GM18868 (cell line): ENCODE results near the gene GNB1.

Experiments used
- ATAC-seq: cut with Tn5 transposase; IDR thresholded peaks from one replicate; pipeline ENCODE4 v1.9.1; 2021; ENCODE audit warnings: mild to moderate bottlenecking, moderate library complexity; ENCODE audit not compliant: unreplicated experiment

GNB1 gene

DNA sequence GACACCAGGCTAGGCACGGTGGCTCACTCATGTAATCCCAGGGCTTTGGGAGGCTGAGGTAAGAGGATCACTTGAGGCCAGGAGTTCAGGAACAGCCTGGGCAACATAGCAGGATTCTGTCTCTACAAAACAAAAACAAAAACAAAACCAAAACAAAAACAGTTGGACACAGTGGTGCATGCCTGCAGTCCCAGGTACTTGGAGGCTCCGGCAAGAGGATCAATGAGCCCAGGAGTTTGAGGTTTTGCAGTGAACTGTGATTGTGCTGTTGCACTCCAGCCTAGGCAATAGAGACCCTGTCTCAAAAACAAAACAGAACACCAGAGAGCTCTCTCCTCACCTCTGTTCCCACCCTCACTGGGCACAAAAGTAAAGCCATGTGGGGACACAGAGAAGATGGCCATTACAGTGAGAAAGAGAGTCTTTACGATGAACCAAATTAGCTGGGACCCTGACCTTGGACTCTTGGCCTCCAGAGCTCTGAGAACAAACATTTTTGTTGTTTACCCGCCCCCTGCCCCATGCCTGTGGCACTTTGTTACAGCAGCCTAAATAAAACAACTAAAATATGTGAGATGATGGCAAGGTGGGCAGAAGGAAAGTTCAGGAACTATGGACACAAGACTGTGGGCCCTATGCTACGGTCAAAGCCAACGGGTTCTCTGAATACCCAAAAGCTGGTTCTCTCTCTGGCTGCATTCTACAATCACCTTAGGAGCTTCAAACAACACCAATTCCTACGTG lies 122.5 kb downstream of the GNB1 start:
- ATAC-seq = no peak

DNA sequence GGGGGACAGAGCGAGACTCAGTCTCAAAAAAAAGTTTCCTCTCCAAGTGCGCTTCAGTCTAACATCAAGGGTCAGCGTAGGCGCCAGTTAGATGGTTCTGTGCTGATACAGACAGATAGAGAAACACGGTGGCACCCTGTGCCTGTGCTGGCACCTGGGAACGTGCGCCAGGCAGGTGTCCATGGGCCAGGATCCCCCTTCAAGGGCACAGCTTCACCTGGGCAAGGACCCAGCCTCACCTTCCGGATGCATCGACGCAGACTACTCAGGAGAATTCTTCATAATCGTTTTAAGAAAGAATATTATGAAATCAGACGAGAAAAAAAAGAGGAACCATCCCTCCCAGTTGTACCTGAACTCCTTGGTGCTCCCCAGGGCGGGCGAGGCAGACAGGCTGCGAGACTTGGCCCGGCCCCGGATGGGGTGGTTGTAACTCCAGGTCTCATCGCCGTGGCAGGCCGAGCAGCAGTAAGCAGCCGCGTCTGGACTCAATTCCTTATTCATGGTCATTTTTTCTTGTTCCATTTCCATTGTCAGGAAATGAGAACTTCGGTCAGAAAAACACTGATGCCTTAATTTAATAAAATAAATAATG lies 125.9 kb downstream of the GNB1 start:
- ATAC-seq = no peak

GRCh38 chr1:1763657-1764621 lies 126.9 kb downstream of the GNB1 start:
- no peak for ATAC-seq

DNA sequence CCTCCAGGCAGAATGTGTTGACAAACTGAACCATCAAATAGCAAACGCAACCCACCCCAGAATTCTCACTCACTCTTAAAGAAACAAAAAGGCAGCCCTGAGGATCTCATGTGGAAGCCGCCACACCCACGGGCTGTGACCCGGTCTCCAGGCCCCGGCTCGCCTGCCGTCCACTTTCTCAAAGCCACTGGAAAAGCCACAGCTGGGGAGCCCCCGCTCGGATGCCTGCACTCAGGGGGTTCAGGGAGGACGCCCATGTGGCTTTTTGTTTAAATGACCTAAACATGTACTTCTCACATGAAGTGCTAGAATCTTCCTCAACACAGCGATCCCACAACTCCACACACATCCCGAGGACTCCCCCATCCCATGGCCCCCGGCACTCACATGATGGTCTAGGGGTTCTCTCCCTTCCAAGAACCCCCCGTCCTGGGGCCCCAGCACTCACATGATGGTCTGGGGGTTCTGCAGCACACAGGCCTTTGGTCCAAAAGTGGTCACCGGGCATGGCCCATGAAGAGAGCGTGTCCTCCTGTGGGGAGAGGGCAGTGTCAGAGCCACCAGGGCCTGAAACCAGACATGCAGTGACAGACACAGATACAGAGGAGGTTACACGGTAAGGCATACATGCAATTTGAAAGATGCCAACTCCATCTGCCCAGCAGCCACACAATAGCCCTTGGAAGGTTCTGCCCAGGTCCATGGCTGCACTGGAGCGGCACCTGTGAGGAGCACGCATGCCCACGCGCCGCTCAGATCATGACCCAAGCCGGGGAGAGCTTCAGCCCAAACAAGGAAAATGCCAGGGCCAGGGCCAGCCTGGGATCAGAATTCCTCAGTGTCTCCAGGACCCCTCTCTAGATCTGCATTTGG lies 129.1 kb downstream of the GNB1 start:
- ATAC-seq = no peak

DNA sequence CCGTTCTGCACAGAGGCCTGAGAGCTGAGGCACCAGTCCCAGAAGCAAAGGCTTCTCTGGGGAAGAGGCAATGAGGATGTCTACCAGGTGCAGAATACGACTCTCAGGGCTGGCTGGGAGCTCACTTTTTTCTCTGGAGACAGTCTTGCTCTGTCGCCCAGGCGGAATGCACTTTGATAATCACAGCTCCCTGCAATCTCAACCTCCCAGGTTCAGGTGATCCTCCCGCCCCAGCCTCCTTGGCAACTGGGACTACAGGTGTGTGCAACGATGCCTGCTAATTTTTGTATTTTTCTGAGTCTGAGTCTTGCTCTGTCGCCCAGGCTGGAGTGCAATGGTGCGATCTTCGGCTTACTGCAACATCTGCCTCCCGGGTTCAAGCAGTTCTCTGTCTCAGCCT lies 130.2 kb downstream of the GNB1 start:
- ATAC-seq = no peak

GRCh38 chr1:1760345-1760650 lies 130.6 kb downstream of the GNB1 start:
- no peak for ATAC-seq

DNA sequence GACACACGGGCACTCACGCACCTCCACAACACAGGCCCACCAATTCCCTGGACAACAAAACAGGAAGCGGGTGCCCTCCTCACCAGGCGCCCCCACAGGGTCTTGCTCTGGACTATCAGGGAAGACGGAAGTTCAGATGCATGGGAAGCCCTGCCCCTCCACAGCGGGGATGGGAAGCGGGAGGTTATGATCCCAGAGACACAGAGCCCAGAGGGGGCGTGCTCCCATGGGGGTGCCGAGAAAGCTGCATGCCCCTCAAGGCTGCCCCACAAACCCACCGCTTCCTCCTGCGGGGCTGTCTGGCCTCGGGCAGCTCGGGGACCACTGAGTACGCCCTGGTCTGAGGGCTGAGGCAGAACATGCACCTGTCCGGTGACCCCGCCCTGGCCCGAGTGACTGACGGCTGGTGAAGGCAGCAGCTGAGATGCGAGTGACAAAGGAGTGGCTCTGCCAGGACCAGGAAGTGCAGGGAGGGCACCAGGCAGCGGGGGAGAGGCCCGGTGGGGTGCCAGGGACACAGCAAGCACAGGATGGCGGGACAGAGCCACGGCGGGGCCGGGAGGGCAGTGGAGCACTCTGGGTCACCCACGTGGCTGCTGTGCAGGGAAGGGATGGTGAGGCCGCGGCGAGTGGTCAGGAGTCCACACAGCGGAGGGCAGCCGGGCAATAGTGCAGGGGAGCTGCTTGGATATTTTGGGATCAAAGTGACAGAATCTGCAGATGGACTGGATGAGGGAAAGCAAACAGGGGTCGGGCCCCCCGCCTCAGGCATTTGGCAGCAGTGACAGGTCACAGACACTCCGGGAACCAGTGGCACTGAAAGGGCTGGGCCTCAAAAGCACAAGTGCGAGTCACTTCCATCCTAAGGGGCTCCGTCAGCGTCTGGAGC lies 131.2 kb downstream of the GNB1 start:
- no peak for ATAC-seq

GRCh38 chr1:1758692-1759455 lies 132.0 kb downstream of the GNB1 start:
- ATAC-seq = no peak

DNA sequence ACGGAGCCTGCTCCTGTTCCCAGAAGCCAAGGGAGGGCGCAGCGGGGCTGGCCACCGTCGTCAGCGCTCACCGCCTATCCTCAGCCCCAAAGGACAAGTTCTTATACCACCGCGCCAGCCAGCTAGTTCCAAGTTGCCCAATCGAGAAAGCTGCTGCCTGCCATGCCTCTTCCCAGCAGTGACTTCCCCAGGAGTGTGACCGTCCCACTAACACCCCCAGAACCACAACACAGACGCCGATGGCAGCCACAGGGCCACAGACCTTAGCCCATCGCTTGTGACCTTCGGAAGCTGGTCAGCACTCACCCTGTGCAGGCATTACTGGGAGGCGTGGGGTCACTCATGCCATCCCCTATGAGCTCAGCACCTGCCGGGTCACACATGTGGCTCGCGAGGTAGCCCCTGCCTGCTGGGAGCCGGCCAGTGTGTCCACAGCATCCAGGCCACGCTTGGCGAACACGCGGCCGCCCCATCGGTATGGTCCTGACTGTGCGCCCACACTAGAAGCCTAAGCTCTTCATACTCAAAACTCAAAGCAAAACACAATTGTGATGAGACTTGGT lies 132.7 kb downstream of the GNB1 start:
- no peak for ATAC-seq

DNA sequence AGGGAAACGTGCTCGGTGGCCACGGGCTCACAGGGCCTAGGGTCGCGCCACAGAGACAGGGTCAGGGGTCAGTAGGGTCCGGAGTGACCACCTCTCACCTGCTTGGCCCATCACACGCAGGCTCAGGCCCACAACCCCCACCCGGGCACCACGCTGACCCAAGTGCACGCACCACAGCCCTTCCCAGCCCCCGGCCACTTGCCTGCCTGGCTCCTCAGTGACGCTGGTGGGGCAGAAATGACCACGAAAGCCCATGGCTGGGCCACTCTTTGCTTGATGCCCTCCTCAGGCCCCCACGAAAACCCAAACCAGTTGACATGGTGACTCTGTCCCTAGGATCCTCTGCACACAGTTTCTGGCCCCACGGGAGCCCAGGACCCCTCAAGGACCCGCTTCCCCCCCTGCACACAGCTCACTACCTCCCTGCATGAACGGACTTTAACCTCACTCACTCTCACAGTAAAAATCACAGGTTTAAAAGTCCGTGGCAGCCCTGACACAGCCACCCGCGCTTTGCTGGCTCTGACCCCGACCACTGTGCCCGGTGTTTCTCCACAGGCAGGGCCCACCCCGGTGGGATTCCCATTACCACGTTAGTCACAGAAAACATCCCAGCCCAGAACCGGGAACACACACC lies 133.3 kb downstream of the GNB1 start:
- ATAC-seq = no peak

DNA sequence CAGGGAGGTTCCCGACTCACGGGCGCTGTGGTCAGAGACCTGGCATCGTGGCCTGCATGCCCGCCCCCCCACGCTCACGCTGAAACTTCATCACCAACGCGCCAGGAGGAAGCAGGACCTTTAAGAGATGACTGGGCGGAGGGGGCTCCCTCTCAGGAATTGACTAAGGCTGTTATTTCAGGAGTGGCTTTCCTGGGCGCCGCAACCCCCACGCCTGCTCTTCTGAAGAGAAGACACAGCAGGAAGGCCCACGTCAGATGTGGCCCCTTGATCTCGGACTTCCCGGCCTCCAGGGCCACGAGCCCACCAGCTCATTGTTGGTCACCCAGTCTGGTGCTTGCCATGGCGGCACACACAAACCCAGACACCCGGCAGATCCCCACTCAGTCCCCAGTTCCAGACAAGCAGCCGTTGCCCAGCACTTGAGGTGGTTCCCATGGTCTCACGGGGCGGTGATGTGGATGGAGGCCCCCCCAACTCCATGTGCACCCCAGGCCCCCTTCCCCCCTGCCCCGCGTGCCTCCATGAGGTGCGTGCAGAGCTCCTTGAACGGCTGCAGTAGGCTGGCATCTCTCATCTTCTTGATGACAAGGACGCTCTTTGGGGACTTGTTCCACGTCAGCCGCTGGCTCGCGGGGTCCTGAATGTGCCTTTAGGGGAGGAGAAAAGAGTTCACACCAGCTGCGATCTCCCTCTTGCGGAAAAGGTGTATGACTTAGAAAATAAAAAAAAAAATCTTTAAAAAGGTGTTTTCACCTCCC lies 134.0 kb downstream of the GNB1 start:
- ATAC-seq = no peak

DNA sequence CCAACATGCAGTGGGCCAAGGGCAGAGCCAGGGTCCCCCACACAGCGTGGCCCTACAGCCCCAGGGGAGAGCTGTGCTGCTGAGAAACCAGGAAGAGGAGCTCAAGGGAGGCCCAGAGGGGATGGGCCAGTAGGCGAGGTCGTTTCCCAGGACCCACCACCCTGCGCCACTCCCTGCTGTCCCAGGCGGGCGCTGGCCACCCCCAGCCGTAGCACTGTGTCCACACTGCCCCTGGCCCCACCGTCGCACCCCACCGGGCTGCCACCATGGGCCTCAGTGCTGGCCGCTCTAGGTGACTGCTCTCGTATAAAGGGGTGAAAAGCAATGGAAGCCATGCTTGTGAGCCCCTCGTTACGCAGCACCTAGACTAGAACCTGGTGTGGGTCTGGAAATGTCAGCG lies 135.0 kb downstream of the GNB1 start:
- no peak for ATAC-seq

DNA sequence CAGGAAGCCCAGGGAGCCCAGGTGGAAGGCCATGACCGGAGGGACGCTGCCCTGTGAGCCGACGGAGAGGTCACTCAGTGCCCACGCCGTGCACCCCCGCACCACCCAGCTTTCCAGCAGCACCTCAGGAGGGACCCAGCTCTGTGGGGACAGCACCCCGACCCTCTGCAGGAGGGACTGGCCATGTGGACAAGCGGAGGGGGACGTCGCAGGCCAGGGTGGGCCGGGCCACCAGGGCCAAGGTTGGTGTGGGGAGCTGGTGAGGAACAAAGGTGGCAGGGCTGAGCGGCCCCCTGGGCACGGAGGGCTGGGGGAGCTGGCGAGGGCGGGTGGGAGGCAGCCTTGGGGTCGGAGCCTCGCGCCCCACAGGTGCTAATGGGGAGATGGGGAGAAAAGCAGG lies 135.5 kb downstream of the GNB1 start:
- ATAC-seq = no peak

DNA sequence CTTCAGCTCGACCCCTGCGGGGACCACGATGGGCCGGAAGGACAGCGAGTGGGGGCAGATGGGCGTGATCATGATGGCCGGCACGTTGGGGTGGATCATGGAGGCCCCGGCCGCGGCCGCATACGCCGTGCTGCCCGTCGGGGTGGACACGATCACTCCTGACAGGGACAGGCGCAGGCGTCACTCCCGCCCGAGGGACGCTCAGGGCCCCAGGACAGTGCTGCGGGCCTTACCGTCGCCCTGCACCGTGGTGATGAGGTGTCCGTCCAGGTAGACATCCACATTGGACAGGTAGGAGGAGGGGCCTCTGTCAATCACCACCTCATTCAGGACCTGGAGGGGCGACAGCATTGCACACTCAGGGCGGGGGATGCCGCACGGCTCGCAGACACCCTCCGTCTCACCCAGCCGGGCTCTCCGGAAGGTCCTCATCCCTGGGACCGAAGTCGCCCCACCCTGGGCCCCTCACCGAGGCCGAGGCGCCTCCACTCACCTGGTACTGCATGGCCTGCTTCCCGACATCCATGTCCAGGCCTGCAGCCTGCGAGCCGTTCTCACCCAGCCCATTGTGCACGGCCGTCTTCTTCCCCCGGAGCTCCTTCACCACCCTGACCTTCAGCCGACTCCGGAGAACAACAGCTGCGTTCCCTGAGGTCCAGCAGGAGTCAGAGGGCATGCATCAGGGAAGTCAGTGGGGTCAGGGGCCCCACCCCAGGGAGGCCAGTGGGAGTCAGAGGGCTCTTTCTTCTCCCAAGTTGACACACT lies 136.7 kb downstream of the GNB1 start:
- no peak for ATAC-seq

DNA sequence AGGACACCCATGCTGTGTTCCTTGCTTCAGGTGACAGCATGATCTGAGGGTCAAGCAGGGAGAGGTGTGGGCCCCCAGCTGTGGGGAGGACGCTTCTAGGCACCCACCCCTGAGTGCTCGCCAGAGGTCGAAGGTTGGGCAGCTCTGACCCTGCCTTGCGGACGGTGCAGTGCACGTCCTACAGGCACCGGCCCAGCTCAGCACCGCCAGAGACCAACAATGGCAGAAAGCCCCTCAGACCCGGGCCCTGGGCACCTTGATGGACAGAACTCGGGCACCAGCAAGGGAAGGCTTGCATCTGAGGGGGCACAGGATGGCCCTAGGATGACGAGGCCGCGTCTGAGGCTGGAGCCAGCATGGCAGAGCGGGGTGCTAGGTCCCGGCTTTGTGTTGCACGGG lies 137.3 kb downstream of the GNB1 start:
- no peak for ATAC-seq

DNA sequence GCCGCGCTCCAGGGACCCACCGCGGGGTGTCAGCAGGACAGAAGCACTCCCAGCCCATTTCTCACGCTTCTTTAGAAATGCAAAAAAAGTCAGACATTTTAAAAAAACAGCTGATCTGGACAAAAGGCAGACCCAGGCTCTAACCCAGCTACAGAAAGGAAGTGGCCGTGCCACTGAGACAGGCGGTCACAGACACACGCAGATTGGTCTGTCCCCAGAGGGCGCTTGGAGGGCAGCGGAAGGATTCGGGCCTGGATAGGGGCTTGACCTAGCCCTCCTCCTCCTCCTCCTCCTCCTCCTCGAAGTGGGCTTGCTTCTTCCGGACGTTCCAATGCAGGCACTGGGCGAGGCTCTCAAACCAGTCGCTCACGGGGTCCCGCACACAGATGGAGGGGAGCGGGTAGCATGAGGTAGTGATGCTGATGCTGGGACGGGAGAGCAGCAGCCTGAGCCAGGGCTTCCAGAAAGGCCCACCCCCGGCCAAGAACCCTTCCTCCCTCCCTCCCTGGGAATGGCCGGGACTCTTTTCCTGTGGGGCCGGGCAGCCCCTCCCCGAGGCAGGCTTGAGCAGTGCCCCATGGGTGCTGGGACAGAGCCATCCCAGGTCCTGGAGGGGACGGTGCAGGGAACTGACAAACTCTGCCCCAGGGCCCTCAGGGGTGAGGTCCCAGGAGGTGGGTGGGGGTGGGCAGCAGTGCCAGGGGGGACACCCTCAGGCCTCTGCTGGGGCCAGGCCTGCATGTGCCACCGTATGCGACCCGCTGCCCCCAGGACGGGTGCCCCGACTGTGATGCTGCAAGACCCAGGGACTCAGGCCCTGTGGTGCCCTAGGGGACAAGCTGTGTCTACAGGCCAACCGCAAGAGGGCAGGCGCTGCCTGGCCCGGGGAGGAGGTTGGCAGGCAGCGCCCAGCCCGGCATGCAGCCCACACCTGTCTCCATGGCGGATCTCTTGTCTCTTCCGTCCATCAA lies 138.0 kb downstream of the GNB1 start:
- ATAC-seq = no peak
